C4-2B (cell line): ENCODE data around the gene RNF7.
A peak's percentile ranks its signal among the peaks of the same experiment; 100 is the strongest.

Source experiments
- H3K27ac ChIP-seq: fragments of 450-650 bp; 2 replicates; pipeline ENCODE4 v1.5.1; 2017
- ZFX ChIP-seq: fragments of 450-650 bp; IDR thresholded peaks from 2 replicates; pipeline ENCODE4 v1.6.1; 2017
- TF ChIP-seq, protein P1 (sequence below): fragments of 450-650 bp; conservative IDR thresholded peaks from 2 replicates; pipeline ENCODE4 v1.5.1; 2017; ENCODE audit warnings: mild to moderate bottlenecking

Gene RNF7

GRCh38 chr3:141737093-141737492 is 1.0 kb upstream of the RNF7 start:
- H3K27ac ChIP-seq = no peak overlapping the region

GRCh38 chr3:141737678-141738021 is 448 bp upstream of the RNF7 start:
- TF ChIP-seq ZFX = no peak
- TF ChIP-seq, protein P1, sequence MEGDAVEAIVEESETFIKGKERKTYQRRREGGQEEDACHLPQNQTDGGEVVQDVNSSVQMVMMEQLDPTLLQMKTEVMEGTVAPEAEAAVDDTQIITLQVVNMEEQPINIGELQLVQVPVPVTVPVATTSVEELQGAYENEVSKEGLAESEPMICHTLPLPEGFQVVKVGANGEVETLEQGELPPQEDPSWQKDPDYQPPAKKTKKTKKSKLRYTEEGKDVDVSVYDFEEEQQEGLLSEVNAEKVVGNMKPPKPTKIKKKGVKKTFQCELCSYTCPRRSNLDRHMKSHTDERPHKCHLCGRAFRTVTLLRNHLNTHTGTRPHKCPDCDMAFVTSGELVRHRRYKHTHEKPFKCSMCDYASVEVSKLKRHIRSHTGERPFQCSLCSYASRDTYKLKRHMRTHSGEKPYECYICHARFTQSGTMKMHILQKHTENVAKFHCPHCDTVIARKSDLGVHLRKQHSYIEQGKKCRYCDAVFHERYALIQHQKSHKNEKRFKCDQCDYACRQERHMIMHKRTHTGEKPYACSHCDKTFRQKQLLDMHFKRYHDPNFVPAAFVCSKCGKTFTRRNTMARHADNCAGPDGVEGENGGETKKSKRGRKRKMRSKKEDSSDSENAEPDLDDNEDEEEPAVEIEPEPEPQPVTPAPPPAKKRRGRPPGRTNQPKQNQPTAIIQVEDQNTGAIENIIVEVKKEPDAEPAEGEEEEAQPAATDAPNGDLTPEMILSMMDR = no peak
- H3K27ac ChIP-seq = peak overlapping the region; percentile 95

More at GRCh38 chr3:141737093-141737492, 1.0 kb upstream of the RNF7 start:
- TF ChIP-seq, protein P1 = no peak
- TF ChIP-seq ZFX = no peak

DNA sequence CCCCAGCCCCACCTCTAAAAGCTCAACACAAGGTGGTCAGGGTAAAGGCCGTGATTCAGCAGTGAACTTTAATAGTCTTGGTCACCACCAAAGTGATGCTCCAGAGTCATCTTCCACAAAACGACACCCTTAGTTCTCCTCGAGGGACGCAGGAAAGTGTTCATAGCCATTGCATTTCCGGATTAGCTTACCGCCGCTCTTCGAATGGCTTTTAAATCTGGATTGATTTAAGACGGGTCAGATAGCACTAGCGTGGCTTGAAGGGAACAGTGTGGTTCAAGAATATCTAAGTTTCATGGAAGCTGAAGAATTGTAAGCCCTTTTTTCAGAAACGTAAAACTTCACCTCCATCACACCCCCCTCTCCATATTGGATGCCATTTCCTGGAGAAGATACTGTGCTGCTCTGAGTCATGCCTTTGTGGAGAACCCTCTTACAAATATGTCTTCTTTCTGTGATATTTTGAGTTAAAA is 829 bp downstream of the RNF7 start:
- peak overlapping the region; percentile 95 for H3K27ac ChIP-seq
- TF ChIP-seq, protein P1 = no peak
- TF ChIP-seq ZFX = no peak

- 0 out of 2 replicates have a peak overlapping the region, but pooled peaks have one; percentile 22 for H3K27ac ChIP-seq
- TF ChIP-seq, protein P1 = no peak
- no peak for TF ChIP-seq ZFX
Measured at GRCh38 chr3:141739731-141740130, 1.6 kb downstream of the RNF7 start.

DNA sequence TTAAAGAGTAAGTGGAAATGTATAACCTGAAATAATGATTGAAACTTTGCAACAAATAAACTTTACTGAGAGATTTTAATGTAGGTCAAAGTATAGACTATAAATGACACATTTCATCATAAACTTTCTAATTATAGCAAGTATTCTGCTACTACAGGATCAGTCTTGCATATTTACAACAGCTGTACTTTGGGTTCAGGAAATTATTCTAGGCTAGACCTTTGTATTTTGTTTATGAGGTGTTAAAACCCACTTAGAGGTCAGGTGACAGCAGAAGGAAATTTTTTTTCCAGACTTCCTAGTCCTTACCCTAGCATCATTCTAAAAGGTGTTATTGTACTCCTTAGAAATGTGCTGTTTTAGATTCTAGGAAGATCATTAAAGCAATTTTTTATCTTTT is 2.3 kb downstream of the RNF7 start:
- no peak for TF ChIP-seq ZFX
- TF ChIP-seq, protein P1 = no peak
- no peak overlapping the region for H3K27ac ChIP-seq

DNA sequence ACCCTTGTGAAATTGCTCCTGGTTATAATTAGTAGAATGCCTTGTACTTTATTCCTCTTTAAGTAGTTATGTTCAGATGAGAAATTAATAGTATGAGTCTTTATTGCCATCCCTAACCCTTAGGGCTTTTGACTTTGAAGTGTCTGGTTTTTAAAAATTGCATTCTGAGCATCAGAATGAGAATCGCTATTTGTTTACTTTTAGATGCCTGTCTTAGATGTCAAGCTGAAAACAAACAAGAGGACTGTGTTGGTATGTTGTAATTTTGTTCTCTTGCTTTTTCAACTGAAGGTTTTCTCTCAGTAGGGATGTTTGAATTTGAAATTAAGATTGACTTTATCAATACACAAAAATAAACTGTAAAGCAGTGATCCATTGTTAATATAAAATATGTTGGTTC is 5.2 kb downstream of the RNF7 start:
- no peak overlapping the region for H3K27ac ChIP-seq
- TF ChIP-seq ZFX = no peak
- TF ChIP-seq, protein P1 = no peak

DNA sequence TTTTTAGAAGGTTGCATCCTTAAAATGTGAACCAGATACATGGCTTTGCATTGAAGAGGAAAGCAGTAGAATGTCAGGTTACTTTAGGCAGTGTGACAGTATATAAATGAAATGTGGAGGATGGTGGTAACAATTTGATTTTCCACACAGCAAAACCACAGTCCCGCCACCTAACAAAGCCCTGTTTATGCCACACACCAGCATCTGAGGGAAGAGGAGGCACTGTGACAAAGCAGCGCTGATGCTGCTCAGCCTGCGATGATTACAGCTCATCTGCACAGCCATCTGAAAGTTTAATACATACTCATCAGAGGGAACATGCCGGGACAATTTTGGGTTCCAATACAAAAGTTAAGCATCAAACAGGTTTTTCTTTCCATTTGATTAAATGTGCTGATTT is 8.9 kb downstream of the RNF7 start:
- TF ChIP-seq, protein P1 = no peak
- TF ChIP-seq ZFX = no peak
- H3K27ac ChIP-seq = no peak overlapping the region
